Measurements from ENCODE around the gene OR2H2. TPM values are rescaled to one million over a fixed set of nuclear protein-coding genes. Genes with fewer than 3 reads are reported as not detected.

OR2H2 gene
- total RNA-seq, 1 experiment from 2014 or later, result not detected

GRCh38 chr6:29567991-29568390, 16.9 kb upstream of the OR2H2 start:
- no peaks in the 10 kb centered on the region for H3K4me1 ChIP-seq
- H3K36me3 ChIP-seq (ENCODE audit: control insufficient read depth, insufficient read depth, low read length), result no peaks in the 10 kb centered on the region
- Mint-ChIP-seq H3K4me1 (ENCODE audit: low read depth, unreplicated experiment) (no peaks in the 10 kb centered on the region), H3K36me3 (ENCODE audit: insufficient read depth, unreplicated experiment) (no peaks in the 10 kb centered on the region), H3K27me3 (ENCODE audit: insufficient read depth, unreplicated experiment) (peaks cover 14% of the 10 kb centered on the region), H3K9me3 (ENCODE audit: unreplicated experiment) (no peaks in the 10 kb centered on the region), H3K4me3 (ENCODE audit: unreplicated experiment) (no peak overlapping the region), H3K27ac (ENCODE audit: unreplicated experiment) (no peak overlapping the region)
- POLR2A ChIA-PET, result no interaction called here
- no peaks in the 10 kb centered on the region for H3K9me3 ChIP-seq
- no peak for DNase-seq
- H3K4me3 ChIP-seq (ENCODE audit: low read depth, low read length), result no peak overlapping the region
- no peaks in the 10 kb centered on the region for H3K27me3 ChIP-seq (replicated peaks; ENCODE audit: control insufficient read depth, insufficient read depth, low read length)
- TF ChIP-seq CTCF (IDR thresholded peaks at IDR 0.05; ENCODE audit: insufficient read depth in 1 of 2, low read depth in 1 of 2, low read length in 1 of 2, severe bottlenecking in 1 of 2, unreplicated experiment in 1 of 2), result no peak
- intact Hi-C loops (cut with micrococcal nuclease; ENCODE audit: unreplicated experiment), result no loop called here
- BruUV-seq (replicated peaks), result no TSS peak
- CTCF ChIA-PET, result no interaction called here

GRCh38 chr6:29576056-29576455, 8.9 kb upstream of the OR2H2 start:
- Mint-ChIP-seq H3K9me3 (ENCODE audit: unreplicated experiment) (no peaks in the 10 kb centered on the region), H3K27ac (ENCODE audit: unreplicated experiment) (no peak overlapping the region), H3K36me3 (ENCODE audit: insufficient read depth, unreplicated experiment) (no peaks in the 10 kb centered on the region), H3K4me1 (ENCODE audit: low read depth, unreplicated experiment) (peaks cover 6% of the 10 kb centered on the region), H3K27me3 (ENCODE audit: insufficient read depth, unreplicated experiment) (peaks cover 33% of the 10 kb centered on the region), H3K4me3 (ENCODE audit: unreplicated experiment) (no peak overlapping the region)
- no peaks in the 10 kb centered on the region for H3K27me3 ChIP-seq (replicated peaks; ENCODE audit: control insufficient read depth, insufficient read depth, low read length)
- no TSS peak for BruUV-seq (replicated peaks)
- no peaks in the 10 kb centered on the region for H3K9me3 ChIP-seq
- H3K4me1 ChIP-seq, result no peaks in the 10 kb centered on the region
- no peak overlapping the region for H3K4me3 ChIP-seq (ENCODE audit: low read depth, low read length)
- TF ChIP-seq CTCF (IDR thresholded peaks at IDR 0.05; ENCODE audit: insufficient read depth in 1 of 2, low read depth in 1 of 2, low read length in 1 of 2, severe bottlenecking in 1 of 2, unreplicated experiment in 1 of 2), result no peak
- DNase-seq, result no peak
- ChIA-PET CTCF (no interaction called here), POLR2A (no interaction called here)
- H3K36me3 ChIP-seq (ENCODE audit: control insufficient read depth, insufficient read depth, low read length), result no peaks in the 10 kb centered on the region
- intact Hi-C loops (cut with micrococcal nuclease; ENCODE audit: unreplicated experiment), result no loop called here

GRCh38 chr6:29577544-29577943, 7.4 kb upstream of the OR2H2 start:
- H3K9me3 ChIP-seq, result no peaks in the 10 kb centered on the region
- no peaks in the 10 kb centered on the region for H3K36me3 Mint-ChIP-seq (ENCODE audit: insufficient read depth, unreplicated experiment)
- intact Hi-C loops (cut with micrococcal nuclease; ENCODE audit: unreplicated experiment), result no loop called here
- no peak for DNase-seq
- no peaks in the 10 kb centered on the region for H3K4me1 ChIP-seq
- peaks cover 6% of the 10 kb centered on the region for H3K4me1 Mint-ChIP-seq (ENCODE audit: low read depth, unreplicated experiment)
- no peak overlapping the region for H3K27ac Mint-ChIP-seq (ENCODE audit: unreplicated experiment)
- no peak overlapping the region for H3K4me3 ChIP-seq (ENCODE audit: low read depth, low read length)
- H3K36me3 ChIP-seq (ENCODE audit: control insufficient read depth, insufficient read depth, low read length), result no peaks in the 10 kb centered on the region
- no peak for TF ChIP-seq CTCF (IDR thresholded peaks at IDR 0.05; ENCODE audit: insufficient read depth in 1 of 2, low read depth in 1 of 2, low read length in 1 of 2, severe bottlenecking in 1 of 2, unreplicated experiment in 1 of 2)
- H3K9me3 Mint-ChIP-seq (ENCODE audit: unreplicated experiment), result no peaks in the 10 kb centered on the region
- H3K27me3 ChIP-seq (replicated peaks; ENCODE audit: control insufficient read depth, insufficient read depth, low read length), result no peaks in the 10 kb centered on the region
- no peak overlapping the region for H3K4me3 Mint-ChIP-seq (ENCODE audit: unreplicated experiment)
- CTCF ChIA-PET, result no interaction called here
- peaks cover 26% of the 10 kb centered on the region for H3K27me3 Mint-ChIP-seq (ENCODE audit: insufficient read depth, unreplicated experiment)
- no TSS peak for BruUV-seq (replicated peaks)
- POLR2A ChIA-PET, result no interaction called here

Data from Caco-2 (cell line).